DMS 273 (cell line): ENCODE data around the gene PFKP.

ENCODE experiments used
- DNase-seq: peaks from one replicate; lab custom pipeline; 2025; ENCODE audit not compliant: unreplicated experiment; lab: John Stamatoyannopoulos, UW

The PFKP gene

GRCh38 chr10:3067118-3067858, at the start of gene PFKP:
Gene PFKP, plus strand, starts transcription at chr10:3067548. Its CDS starts 48 bp downstream, at chr10:3067596.
- peak; percentile 65 for DNase-seq

- no peak for DNase-seq
These were observed 49.1 kb upstream of the PFKP start for GRCh38 chr10:3018247-3018646.

- no peak for DNase-seq
These were observed 47.0 kb upstream of the PFKP start for GRCh38 chr10:3020311-3020710.

- DNase-seq = no peak
These were observed 46.5 kb upstream of the PFKP start for GRCh38 chr10:3020881-3021280.

GRCh38 chr10:3022027-3022426, 45.3 kb upstream of the PFKP start:
- no peak for DNase-seq

GRCh38 chr10:3023892-3024291, 43.5 kb upstream of the PFKP start:
- no peak for DNase-seq

GRCh38 chr10:3025026-3025683, 42.2 kb upstream of the PFKP start:
- no peak for DNase-seq

- no peak for DNase-seq
These were observed 39.5 kb upstream of the PFKP start for GRCh38 chr10:3027866-3028265.

GRCh38 chr10:3028441-3028840, 38.9 kb upstream of the PFKP start:
- DNase-seq = no peak

GRCh38 chr10:3030765-3031164, 36.6 kb upstream of the PFKP start:
- DNase-seq = no peak

GRCh38 chr10:3031490-3031889, 35.9 kb upstream of the PFKP start:
- DNase-seq = no peak

GRCh38 chr10:3033925-3034324, 33.4 kb upstream of the PFKP start:
- DNase-seq = no peak

GRCh38 chr10:3034616-3035015, 32.7 kb upstream of the PFKP start:
- no peak for DNase-seq

- DNase-seq = no peak
These were observed 31.0 kb upstream of the PFKP start for GRCh38 chr10:3036155-3037021.

GRCh38 chr10:3037182-3037581, 30.2 kb upstream of the PFKP start:
- no peak for DNase-seq

- DNase-seq = no peak
These were observed 27.3 kb upstream of the PFKP start for GRCh38 chr10:3040069-3040468.

GRCh38 chr10:3042589-3042988, 24.8 kb upstream of the PFKP start:
- DNase-seq = no peak

- peak; percentile 66 for DNase-seq
These were observed 23.6 kb upstream of the PFKP start for GRCh38 chr10:3043512-3044368.

GRCh38 chr10:3045471-3046209, 21.7 kb upstream of the PFKP start:
- DNase-seq = no peak

GRCh38 chr10:3046210-3046779, 21.1 kb upstream of the PFKP start:
- no peak for DNase-seq
